Posterior vena cava (tissue), 2 donors: ENCODE data around the gene PRLH. TPM values are rescaled to one million over a fixed set of nuclear protein-coding genes. Genes with fewer than 3 reads are reported as not detected.
"Not testable (repeated sequence)": the region's sequence is repeated elsewhere in the genome, so short reads cannot be mapped to it uniquely, and the experiment has no call there.

Experiments used
- DNase-seq: peaks from one replicate; pipeline ENCODE4 v3.0.0-alpha.2; 2020; ENCODE audit warnings: low spot score
- intact Hi-C, 2 donors: fragments of 100-400 bp; cut with DNase I; formaldehyde crosslinking; loops; one replicate each; pipeline versions ENCODE4 v1.14.1 to v1.14.2; 2022 to 2023
- total RNA-seq, 2 donors: library from RNA; stranded (reverse); fragmentation: NEBNext Ultra II Directional; extraction: Animal tissue kit (Norgen Biotek cat#: 25700); gene quantifications; one replicate each; pipeline ENCODE4 v1.2.1, GENCODE V29; 2021
- donor health status: DM: yes; HTN: yes; CAD: no.
- donor health status: DM: yes; HTN: yes; CAD: no.

PRLH gene
- total RNA-seq, 2 donors from 2014 or later: not detected

DNA sequence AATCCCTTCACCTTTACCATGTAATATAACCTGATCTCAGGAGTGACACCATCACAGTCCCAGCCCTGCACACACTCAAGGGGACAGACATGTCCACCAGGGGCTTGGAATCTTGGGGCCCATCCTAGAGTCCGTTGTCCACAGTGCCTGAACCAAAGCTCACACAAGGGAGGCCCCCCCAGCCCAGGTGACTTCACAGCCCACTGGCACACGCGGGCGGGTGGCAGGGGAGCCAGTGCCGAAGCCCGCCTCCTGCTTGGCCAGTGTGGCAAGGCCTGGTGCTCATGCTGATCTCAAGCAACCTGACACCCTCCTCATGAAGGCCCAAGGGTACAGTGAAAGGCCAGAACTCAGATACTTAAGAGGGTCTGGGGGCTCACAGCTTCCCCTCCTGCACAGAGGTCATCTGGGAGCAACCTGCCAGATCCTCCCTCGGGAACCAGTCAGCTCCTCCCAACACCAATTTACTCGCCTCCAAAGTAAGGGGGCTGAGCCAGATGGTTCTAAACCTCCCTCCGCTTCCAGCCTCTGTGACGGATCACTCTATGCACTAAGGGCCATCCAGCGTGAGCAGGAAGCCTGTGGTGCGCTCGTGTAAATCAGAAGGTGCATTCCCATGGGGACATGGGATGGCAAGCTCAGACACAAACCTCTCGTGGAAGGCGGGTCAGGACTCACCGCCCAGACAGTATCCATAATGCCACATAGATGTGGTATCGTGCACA, 27.4 kb downstream of the PRLH start:
- DNase-seq: peak; percentile 67

DNA sequence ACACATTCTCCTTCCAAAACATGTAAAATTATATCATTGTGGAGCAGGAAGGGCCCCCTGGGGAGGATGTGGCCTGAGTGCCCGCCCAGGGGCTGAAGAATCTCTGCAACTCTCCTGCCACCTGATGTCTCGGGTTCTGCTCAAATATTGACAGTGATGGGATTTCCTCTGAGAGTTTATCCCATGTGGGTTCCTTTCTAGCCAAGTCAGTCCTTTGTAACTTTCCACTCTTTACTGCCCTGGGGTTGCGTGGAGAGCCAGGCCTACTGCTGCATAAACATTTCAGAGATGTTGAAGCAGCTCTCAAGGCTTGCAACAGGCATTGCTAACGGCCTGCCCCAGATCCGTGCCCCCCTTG, 28.1 kb downstream of the PRLH start:
- peak; percentile 59 for DNase-seq
- intact Hi-C loops: loop anchor here in 1 of 2 donors (10.0 kb wide), 1 partner anchor 150 kb away; no protein-coding TSS in a partner anchor

More for the DNA sequence above, 27.4 kb downstream of the PRLH start:
- intact Hi-C loops: loop anchor here in 1 of 2 donors (10.0 kb wide), 1 partner anchor 151 kb away; no protein-coding TSS in a partner anchor

DNA sequence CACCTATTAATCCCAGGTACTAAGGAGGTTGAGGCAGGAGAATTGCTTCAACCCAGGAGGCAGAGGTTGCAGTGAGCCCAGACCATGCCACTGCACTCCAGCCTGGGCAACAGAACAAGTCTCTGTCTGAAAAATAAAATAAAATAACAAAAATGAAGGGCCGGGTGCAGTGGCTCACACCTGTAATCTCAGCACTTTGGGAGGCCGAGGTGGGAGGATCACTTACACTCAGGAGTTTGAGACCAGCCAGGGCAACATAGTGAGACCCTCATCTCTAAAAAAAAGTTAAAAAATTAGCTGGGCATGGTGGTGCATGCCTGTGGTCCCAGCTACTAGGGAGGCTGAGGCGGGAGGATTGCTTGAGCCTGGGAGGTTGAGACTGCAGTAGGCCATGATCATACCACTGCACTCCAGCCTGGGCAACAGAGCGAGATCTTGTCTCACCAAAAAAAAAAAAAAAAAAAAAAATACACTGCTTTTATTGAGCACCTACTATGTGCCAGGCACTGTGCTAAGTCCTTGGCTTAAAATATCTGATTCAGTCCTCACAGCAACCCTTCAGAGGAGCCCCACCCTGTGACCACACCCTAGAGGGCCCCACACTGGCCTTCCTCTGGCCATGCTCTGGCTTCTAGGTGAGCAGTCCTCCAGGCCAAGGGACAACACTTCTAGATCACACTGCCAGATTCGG, 29.6 kb downstream of the PRLH start:
- peak; percentile 35 for DNase-seq
- intact Hi-C loops: loop anchor here in 1 of 2 donors (10.0 kb wide), 1 partner anchor 149 kb away; no protein-coding TSS in a partner anchor

DNA sequence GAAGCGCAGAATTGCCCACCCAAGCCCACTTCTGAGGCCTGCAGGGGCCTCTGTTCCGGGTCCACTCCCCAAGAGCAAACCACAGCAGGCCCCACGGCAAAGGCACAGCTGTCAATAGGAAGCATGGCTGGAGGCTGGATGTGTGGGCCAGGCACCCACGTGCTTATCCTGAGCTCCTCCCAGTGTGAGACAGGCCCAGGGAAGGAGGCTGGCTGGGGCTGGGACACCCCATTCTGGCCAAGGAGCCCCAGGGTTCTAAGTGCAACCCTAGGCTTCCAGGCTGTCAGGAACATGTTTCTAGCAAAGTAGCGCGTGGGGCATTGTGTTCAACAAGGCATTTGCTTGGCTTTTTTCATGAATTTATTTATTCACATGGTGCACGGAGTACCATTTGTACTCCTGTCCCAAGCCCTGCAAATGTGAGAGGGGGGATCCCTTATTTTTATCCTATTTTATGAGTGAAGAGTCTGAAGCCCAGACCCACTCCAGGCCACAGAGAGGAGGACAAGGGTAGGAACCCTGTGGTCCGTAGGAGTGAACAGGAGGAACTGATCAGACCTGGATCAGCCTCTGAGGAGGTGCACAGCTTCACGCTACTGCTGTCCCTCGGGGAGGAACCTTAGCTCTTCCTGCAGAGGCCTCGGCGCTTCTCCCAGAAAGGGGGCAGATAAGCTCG, 30.3 kb downstream of the PRLH start:
- DNase-seq: peak; percentile 70
- intact Hi-C loops: loop anchor here in 1 of 2 donors (10.0 kb wide), 1 partner anchor 148 kb away; no protein-coding TSS in a partner anchor

DNA sequence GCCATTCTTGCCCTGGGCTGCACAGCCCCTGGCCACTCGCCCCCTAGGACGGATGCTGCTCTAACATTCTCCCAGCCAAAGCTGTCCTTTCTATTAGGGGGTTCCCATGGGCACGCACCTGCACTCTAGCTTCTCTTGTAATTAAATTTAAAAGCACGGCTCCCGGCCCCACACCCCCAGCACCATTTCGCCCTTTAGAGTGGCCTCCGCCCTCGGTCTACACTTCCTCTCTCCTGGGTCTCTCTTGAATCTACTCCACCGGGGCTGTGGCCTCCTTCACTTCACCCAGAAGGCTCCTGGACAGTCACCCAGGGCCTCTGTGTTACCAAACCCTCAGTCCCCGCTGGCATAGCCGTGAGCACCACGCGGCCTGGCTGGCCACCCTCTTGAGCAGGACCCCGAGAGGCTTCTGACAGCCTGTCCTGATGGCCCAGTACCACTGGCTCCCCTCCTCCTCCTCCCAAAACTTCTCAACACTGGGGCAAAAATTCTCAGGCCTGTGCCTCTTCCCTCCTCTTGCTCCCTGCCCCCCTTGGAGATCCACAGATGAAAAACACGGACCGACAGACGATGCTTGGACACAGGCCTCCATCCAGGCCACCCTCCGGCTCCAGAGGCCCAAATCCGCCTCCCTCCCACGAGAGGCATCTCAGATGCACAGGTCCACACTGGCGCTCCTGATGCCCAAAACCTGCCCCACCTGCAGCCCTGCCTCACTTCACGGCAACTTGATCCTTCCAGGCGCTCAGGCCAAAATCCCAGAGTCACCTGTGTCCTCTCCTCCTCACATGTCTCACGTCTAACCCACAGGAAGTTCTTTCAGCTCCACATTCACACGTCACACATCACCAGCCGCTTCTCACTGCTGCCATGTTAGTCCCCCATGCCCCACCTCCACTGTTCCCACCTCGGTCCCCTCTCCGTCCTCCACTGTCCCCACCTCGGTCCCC, 31.1 kb downstream of the PRLH start:
- peak; percentile 77 for DNase-seq
- intact Hi-C loops: loop anchor here in 1 of 2 donors (10.0 kb wide), 1 partner anchor 147 kb away; no protein-coding TSS in a partner anchor

DNA sequence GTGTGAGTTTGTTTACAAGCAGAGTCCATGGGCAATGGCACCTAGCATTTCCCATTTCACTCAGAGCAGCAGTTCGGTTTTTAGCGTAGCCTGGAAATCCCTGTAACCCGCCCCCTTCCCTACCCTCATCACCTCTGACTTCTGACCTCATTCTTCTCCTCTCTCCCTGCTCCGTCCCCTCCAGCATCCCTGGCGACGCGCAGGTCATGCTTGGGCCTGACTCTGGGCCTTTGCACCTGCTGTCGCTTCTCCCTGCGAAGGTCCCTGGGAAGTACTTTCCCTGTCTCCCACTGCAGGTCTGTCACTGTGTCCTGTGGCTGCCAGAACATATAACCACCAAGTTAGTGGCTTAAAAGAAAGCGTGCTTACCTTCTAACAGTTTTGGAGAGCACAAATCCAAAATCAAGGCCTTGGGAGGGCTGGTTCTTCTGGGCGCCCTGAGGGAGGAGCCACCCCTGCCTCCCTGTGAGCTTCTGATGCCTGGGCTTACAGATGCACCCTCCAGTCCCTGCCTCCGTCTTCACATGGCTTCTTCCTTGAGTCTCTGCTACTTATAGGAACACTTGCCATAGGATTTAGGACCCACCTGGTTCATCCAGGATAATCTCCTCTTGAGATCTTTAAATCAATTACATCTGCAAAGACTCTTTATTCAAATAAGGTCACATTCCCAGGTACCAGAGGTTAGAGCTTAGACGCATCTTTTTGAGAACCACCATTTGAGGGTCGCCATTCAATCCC, 32.3 kb downstream of the PRLH start:
- DNase-seq: peak; percentile 31
- intact Hi-C loops: loop anchor here in 1 of 2 donors (10.0 kb wide), 1 partner anchor 146 kb away; no protein-coding TSS in a partner anchor

DNA sequence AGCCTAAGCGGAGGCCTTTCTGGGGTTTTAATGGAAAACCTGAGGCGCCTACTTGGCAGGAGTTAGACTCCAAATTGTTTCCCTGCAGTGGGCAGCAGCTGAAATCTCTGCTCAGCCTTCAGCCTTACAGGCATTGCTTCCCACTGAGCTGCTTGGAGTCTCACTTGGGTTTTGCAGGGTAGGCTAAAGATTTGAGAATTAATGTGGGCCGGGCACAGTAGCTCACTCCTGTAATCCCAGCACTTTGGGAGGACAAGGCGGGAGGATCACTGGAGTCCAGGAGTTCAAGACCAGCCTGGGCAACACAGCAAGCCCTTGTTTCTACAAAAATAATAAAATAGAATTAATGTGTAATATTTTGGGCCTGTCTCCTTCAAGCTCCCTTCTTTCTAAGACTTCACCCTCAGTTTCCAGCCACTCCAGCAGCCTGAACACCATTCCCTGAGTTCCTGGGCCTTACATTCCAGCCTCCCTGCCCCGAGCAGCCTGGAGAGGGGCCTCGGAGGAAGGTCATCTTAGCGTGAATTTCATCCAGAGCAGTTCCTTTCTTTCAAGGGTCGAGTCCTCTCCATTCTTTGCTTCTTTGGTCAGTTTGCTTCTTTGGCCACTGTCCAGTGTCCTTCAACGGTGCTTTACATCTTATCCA, 33.2 kb downstream of the PRLH start:
- DNase-seq: peak; percentile 37
- intact Hi-C loops: loop anchor here (5.0 to 10.0 kb wide), 3 partner anchors 68 to 145 kb away; no protein-coding TSS in a partner anchor

DNA sequence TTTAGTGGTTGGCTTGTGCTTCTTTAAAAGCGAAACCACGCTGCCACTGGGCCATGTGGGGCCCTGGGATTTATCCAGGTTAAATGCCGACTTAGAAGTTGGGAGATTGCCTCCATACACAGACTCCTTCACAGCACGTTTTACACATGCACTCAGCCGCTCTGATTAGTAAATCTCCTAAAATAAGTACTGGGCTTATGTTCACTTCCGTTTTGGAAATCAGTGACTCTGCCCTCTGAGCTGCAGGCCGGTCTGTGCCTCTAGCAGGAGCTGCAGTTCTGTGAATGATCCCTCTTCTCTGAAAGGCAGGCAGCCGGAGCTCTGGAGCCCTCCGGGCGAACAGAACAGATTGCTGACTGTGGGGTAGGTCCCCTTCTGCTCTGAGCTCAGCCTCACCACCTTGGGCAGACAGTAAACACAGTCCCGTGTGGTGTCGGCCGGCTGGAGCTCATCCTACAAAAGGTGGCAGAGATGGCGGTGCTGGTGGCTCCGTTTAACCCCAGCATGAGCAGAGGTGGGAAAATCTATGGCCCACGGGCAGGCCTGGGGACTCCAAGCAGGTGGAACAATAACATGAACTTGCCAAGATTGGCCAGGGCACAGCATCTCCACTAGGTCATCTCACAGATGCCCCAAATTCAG, 34.0 kb downstream of the PRLH start:
- peak; percentile 88 for DNase-seq
- intact Hi-C loops: loop anchor here in 1 of 2 donors (5.0 kb wide), 2 partner anchors 67 to 142 kb away; no protein-coding TSS in a partner anchor

DNA sequence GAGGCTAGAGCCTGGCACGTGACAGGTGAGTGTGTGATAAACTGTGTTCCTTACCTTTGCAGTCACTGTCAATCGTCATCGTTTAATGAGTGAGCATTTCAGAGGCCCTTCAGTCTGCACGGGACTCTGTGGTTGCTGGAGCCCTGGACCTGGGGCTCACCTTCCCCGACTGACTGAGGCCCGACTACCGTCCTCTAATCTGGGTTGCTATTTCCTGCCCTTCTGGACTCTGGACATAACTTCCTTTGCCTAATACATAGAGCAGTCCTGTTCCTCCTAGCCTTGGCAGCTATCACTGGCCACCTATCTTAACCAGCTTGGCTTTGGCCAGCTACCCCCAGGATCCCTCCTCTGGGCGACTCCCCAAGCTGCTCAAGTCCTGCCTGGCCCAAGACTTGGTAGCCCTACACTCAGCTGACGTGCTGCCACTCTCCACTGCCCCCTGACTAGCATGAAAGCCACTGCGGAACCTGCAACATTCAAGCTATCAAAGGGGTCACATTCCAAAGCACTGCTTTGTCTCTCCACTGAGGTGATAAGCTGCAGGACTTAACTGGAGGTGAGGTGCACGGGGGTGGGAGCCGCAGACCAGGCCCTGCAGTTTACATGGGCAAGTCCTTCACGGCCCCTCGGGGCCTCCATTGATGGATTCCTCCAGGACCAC, 35.2 kb downstream of the PRLH start:
- DNase-seq: peak; percentile 58
- intact Hi-C loops: loop anchor here in 1 of 2 donors (5.0 kb wide), 2 partner anchors 66 to 141 kb away; no protein-coding TSS in a partner anchor

DNA sequence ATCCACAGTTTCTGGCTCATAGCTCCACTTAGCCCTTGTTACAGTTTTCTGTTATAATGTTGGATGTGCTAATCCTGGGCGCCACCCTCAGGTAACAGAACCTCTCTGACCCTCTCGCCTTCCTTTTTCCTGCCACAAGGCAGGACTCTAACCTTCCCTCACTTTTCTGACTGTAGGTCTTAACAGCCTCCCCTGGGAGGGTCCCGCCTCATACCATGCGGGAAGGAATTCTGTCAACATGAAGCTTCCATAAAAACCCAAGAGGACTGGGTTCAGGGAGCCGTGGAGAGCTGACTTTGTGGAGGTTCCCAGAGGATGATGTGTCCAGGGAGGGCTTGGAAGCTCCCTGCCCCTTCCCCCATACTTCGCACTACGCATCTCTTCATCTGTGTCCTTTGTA, 36.0 kb downstream of the PRLH start:
- intact Hi-C loops: loop anchor here in 1 of 2 donors (5.0 kb wide), 2 partner anchors 65 to 140 kb away; no protein-coding TSS in a partner anchor
- no peak for DNase-seq

DNA sequence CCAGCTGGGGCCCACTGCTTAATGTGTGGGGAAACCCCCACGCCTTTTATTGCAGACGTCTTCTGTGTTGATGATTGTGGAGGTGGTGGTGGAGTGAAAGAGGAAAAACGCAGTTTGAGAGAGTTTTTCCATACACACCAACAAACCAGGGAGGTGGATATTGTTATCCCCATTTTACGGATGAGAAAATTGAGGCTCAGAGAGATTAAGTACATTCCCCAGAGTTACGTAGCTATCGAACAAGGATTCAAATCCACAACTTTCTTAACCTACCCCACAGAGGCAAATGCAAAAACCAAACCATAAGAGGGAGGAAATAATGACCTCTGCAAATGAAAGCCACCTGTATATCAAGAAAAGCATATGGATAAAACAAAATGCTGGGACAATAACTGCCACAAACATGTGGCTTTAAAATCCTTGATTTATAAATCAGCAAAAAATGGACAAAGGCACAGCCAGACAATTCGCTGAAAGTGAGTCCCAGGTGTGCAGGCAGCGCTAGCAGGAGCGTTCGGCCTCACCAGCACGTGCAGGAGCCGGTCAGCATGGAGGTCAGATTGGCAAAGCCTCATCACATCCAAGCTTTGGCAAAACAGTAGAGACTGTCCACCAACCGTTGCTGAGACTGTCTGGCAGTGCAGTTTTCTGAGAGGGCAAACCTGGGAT, 36.8 kb downstream of the PRLH start:
- intact Hi-C loops: loop anchor here in 1 of 2 donors (5.0 kb wide), 2 partner anchors 64 to 139 kb away; no protein-coding TSS in a partner anchor

DNA sequence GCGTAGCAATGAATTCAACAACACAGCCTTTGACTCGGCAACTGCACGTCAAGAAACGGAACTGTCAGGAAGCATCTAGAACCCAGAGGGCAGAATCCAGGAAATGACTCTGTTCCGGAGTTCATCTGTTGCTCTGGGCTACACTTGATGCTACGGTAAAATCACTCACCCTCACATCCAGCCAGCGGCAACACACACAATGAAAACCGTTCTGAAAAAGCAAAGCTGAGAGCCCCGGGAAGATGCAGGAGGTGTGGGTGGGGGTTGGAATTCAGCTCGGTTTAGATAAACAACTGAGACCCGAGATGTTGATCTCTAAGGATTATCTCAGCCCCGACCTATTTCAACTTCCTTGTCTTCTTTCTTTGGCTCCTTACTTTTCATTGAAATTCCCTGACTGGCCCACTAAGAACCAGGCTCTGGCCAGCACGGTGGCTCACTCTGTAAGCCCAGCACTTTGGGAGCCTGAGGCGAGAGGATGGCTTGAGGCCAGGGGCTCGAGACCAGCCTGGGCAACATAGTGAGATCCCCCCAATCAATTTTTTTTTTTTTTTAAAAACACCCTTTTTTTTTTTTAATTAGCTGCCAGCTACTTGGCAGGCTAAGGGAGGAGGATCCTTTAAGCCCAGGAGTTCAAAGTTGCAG, 37.5 kb downstream of the PRLH start:
- DNase-seq: peak; percentile 74
- intact Hi-C loops: loop anchor here in 1 of 2 donors (5.0 kb wide), 2 partner anchors 63 to 138 kb away; no protein-coding TSS in a partner anchor

More for the DNA sequence above, 36.8 kb downstream of the PRLH start:
- no peak for DNase-seq

DNA sequence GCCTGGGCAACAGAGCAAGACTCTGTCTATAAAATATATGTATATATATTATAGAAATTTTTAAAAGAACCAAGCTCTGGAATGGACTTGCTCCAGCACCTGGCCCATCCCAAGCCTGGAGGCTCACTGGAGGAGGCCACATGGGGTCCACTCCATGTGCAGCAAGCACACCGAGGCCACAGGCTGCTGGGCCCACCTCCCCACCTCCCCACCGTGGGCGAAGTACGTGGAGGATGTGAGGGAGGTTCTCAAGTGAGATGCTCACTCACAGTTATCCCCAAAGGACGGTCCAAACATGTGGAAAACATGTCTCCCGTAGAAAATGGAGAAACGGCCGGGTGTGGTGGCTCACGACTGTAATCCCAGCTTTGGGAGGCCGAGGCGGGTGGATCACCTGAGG, 38.0 kb downstream of the PRLH start:
- intact Hi-C loops: loop anchor here in 1 of 2 donors (5.0 kb wide), 2 partner anchors 63 to 138 kb away; no protein-coding TSS in a partner anchor
- DNase-seq: peak; percentile 62

DNA sequence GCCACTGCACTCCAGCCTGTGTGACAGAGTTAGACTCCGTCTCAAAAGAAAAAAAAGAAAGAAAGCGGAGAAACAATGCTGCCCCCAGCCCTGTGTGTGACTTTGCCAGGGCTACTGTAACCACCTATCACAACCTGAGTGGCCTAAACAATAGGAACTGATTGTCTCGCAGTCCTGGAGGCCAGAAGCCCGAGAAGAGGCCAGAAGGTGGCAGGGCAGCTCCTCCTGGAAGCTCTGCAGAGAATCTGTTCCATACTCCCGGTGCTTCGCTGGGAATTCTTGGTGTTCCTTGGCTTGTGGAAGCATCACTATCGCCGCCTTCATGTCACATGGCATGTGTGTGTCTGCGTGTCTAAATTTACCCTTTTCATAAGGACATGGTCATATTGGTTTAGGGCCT, 38.6 kb downstream of the PRLH start:
- intact Hi-C loops: loop anchor here in 1 of 2 donors (5.0 kb wide), 2 partner anchors 62 to 137 kb away; no protein-coding TSS in a partner anchor
- DNase-seq: peak; percentile 68

DNA sequence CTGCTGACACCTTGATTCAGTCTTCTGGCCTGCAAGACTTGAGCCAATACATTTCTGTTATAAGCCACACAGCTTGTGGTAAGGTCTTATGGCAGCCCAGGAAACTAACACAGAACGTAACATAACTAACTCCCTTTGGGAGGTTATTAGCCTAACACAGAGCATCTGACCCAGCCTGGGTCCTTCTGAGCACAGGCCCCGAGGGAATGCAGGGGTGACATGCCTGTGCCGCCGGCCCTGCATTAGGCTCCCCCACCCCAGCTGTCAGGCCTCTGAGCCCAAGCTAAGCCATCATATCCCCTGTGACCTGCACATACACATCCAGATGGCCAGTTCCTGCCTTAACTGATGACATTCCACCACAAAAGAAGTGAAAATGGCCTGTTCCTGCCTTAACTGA, 40.1 kb downstream of the PRLH start:
- DNase-seq, intact Hi-C loops: not testable (repeated sequence)
